BE2C (cell line): ENCODE results near the gene ATXN8OS.
"Not testable (repeated sequence)": the region's sequence is repeated elsewhere in the genome, so short reads cannot be mapped to it uniquely, and the experiment has no call there.

Experiments used
- DNase-seq: peaks from one replicate; pipeline ENCODE4 v3.0.0-alpha.2; 2020
- H3K27me3 ChIP-seq: fragments of 250-450 bp; sonication (Bioruptor Pico); 2 replicates; pipeline ENCODE4 v1.5.1; 2020; ENCODE audit warnings: mild to moderate bottlenecking
- H3K36me3 ChIP-seq: fragments of 250-450 bp; sonication (Bioruptor Pico); 2 replicates; pipeline ENCODE4 v1.5.1; 2020; ENCODE audit warnings: mild to moderate bottlenecking
- H3K4me1 ChIP-seq: fragments of 250-450 bp; sonication (Bioruptor Pico); 2 replicates; pipeline ENCODE4 v1.5.1; 2020
- H3K4me3 ChIP-seq: 2 replicates; pipeline ENCODE4 v1.5.1; 2011; ENCODE audit warnings: low read depth, low read length
- H3K9me3 ChIP-seq: fragments of 250-450 bp; sonication (Bioruptor Pico); 2 replicates; pipeline ENCODE4 v1.5.1; 2020
- CTCF ChIP-seq: IDR thresholded peaks from 2 replicates; pipeline ENCODE4 v1.5.1; 2012; ENCODE audit warnings: mild to moderate bottlenecking, low read depth, low read length

Gene ATXN8OS

GRCh38 chr13:70104481-70104880 is 3.1 kb upstream of the ATXN8OS start:
- no peak overlapping the region for H3K4me3 ChIP-seq
- peaks cover 9% of the 10 kb centered on the region for H3K27me3 ChIP-seq
- no peak for DNase-seq
- no peaks in the 10 kb centered on the region for H3K9me3 ChIP-seq
- H3K36me3 ChIP-seq = no peaks in the 10 kb centered on the region
- H3K4me1 ChIP-seq = peaks cover 6% of the 10 kb centered on the region; the same call in 1 of the 2 replicates
- TF ChIP-seq CTCF = no peak

- no peaks in the 10 kb centered on the region for H3K9me3 ChIP-seq
- peaks cover 8% of the 10 kb centered on the region for H3K4me1 ChIP-seq
- H3K27me3 ChIP-seq = peaks cover 9% of the 10 kb centered on the region
- no peak for TF ChIP-seq CTCF
- peak overlapping the region; percentile 64 for H3K4me3 ChIP-seq
- no peak for DNase-seq
- no peaks in the 10 kb centered on the region for H3K36me3 ChIP-seq
These were observed 515 bp upstream of the ATXN8OS start for GRCh38 chr13:70107125-70107497.

- Histone ChIP-seq H3K4me3 (peak within 1 kb of the TSS; percentile 64), H3K27me3 (peaks cover 9% of the 10 kb centered on the region), H3K36me3 (no peaks in the 10 kb centered on the region), H3K9me3 (no peaks in the 10 kb centered on the region), H3K4me1 (peaks cover 8% of the 10 kb centered on the region)
- DNase-seq = no peak
- TF ChIP-seq CTCF = no peak
These were observed 905 bp downstream of the ATXN8OS start, which contains the start of gene KLHL1 for GRCh38 chr13:70108356-70109105. Gene KLHL1 (minus strand): TSS chr13:70108452. CDS start chr13:70107699, 753 bp downstream.

- Histone ChIP-seq H3K27me3 (no peaks in the 10 kb centered on the region), H3K4me3 (no peak overlapping the region), H3K9me3 (no peaks in the 10 kb centered on the region), H3K36me3 (no peaks in the 10 kb centered on the region), H3K4me1 (no peaks in the 10 kb centered on the region; the same call in 1 of the 2 replicates)
- no peak for TF ChIP-seq CTCF
- no peak for DNase-seq
These were observed 9.8 kb downstream of the ATXN8OS start for GRCh38 chr13:70117338-70117905.

- H3K4me1 ChIP-seq = no peaks in the 10 kb centered on the region; the same call in 1 of the 2 replicates
- no peak overlapping the region for H3K4me3 ChIP-seq
- H3K9me3 ChIP-seq = no peaks in the 10 kb centered on the region
- no peak for DNase-seq
- H3K27me3 ChIP-seq = no peaks in the 10 kb centered on the region
- TF ChIP-seq CTCF = no peak
- H3K36me3 ChIP-seq = no peaks in the 10 kb centered on the region
These were observed 18.1 kb downstream of the ATXN8OS start for GRCh38 chr13:70125693-70126092.

- H3K4me3 ChIP-seq = no peak overlapping the region
- DNase-seq = no peak
- no peaks in the 10 kb centered on the region for H3K27me3 ChIP-seq
- TF ChIP-seq CTCF = no peak
- H3K36me3 ChIP-seq = no peaks in the 10 kb centered on the region
- H3K9me3 ChIP-seq = no peaks in the 10 kb centered on the region
- H3K4me1 ChIP-seq = no peaks in the 10 kb centered on the region; the same call in 1 of the 2 replicates
These were observed 20.5 kb downstream of the ATXN8OS start for GRCh38 chr13:70128098-70128497.

GRCh38 chr13:70142658-70143057 is 35.0 kb downstream of the ATXN8OS start:
- H3K4me3 ChIP-seq, H3K4me1 ChIP-seq, H3K27me3 ChIP-seq, H3K9me3 ChIP-seq, DNase-seq, H3K36me3 ChIP-seq: not testable (repeated sequence)
